BLaER1 (cell line): ENCODE measurements around the gene SLC25A6.

Experiments used
- H3K27ac ChIP-seq: shearing (Covaris generic); formaldehyde crosslinking; 2 replicates; pipeline ENCODE4 v1.8.1; 2022
- H3K27me3 ChIP-seq: shearing (Covaris generic); formaldehyde crosslinking; 2 replicates; pipeline ENCODE4 v1.8.1; 2022
- H3K36me3 ChIP-seq: shearing (Covaris generic); formaldehyde crosslinking; 2 replicates; pipeline ENCODE4 v1.8.1; 2022
- H3K4me1 ChIP-seq: shearing (Covaris generic); formaldehyde crosslinking; 2 replicates; pipeline ENCODE4 v1.8.1; 2022
- H3K4me2 ChIP-seq: shearing (Covaris generic); formaldehyde crosslinking; 2 replicates; pipeline ENCODE4 v1.8.1; 2022
- H3K4me3 ChIP-seq: shearing (Covaris generic); formaldehyde crosslinking; 2 replicates; pipeline ENCODE4 v1.8.1; 2022
- H3K9ac ChIP-seq: shearing (Covaris generic); formaldehyde crosslinking; 2 replicates; pipeline ENCODE4 v1.8.1; 2022
- H3K9me3 ChIP-seq: shearing (Covaris generic); formaldehyde crosslinking; 2 replicates; pipeline ENCODE4 v1.8.1; 2022
- H4K20me1 ChIP-seq: shearing (Covaris generic); formaldehyde crosslinking; 2 replicates; pipeline ENCODE4 v1.8.1; 2022
- Cebpa-rat ChIP-seq: shearing (Covaris generic); IDR thresholded peaks from 2 replicates; pipeline ENCODE4 v1.8.1; 2022

The SLC25A6 gene

DNA sequence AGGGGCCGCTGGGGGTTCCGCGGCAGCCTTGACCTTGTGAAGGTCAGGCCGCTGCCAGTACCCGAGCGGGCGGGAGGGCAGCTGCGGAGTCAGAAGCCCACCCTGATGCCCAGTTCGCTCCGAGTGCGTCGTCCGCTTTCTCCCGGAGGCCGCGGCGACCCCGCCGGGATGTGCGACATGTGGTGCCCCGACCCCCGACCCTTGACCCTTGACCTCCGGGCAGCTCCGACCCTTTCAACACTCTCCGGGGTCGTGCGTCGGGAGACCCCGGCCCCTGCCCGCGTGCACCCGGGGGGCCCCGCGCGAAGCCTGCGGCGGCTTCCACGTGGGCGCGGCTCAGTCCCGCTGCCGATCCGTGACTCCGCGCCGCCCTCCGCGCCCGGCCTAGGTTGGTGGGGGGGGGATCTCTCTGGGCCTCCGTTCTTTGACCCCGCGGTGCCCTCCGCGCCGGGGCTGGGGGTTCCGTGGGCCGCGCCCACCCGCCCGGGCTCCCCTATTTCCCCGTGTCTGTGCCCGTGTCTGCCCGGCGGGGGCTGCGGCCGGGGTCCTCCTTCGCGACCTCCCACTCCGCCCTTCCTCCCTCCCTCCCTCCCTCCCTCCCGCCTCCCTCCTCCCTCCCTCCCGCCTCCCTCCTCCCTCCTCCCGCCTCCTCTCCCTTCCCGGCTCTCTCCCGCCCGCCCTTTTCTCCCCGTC lies 609 bp upstream of the SLC25A6 start:
- Histone ChIP-seq H3K27ac (peak overlapping the region; percentile 99), H3K36me3 (peaks cover 66% of the 10 kb centered on the region), H4K20me1 (peaks cover 53% of the 10 kb centered on the region), H3K4me3 (peak overlapping the region; percentile 91), H3K27me3 (no peaks in the 10 kb centered on the region), H3K9me3 (no peaks in the 10 kb centered on the region), H3K4me1 (peaks cover 62% of the 10 kb centered on the region), H3K4me2 (peak overlapping the region; percentile 79), H3K9ac (peak overlapping the region; percentile 98)
- no peak for TF ChIP-seq Cebpa-rat

DNA sequence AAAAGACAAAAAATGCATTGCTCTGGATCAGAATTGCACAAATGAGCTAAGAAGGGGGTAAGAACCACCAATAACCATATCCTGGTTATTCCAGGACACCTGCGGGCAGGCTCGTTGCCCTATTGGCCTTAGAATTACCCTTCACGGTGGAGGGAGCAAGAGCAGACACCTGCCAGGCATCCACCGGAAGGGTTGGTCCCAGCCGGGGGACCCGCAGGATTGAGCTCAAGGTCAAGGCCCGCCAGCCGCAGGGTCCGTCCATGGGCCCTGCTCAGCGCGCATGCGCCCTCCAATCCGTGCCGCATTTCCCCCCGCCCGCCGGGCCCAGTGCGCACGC lies 575 bp downstream of the SLC25A6 start:
- H3K36me3 ChIP-seq = peaks cover 67% of the 10 kb centered on the region
- peaks cover 61% of the 10 kb centered on the region for H4K20me1 ChIP-seq
- no peaks in the 10 kb centered on the region for H3K27me3 ChIP-seq

DNA sequence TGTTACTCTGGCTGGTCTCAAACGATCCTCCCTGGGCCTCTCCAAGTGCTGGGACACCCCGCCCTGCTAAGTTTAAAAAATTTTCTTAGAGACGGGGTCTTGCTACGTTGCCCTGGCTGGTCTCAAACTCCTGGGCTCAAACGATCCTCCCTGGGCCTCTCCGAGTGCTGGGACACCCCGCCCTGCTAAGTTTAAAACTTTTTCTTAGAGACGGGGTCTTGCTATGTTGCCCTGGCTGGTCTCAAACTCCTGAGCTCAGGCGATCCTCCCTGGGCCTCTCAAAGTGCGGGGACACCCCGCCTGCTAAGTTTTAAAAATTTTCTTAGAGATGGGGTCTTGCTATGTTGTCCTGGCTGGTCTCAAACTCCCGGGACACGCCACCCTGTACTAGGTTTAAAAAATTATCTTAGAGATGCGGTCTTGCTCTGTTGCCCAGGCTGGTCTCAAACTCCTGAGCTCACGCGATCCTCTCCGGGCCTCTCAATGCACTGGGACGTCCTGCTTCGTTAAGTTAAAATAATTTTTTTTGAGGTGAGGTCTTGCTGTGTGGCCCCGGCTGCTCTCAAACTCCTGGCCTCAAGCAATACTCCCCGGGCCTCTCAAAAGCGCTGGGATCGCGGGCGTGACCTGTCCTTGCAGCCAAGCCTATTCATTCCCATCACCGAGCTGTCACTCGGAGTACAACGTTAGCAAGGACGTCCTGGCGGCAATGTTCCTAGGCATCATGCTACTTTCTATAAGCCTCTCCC lies 1.1 kb downstream of the SLC25A6 start:
- peaks cover 67% of the 10 kb centered on the region for H3K36me3 ChIP-seq
- peak overlapping the region; percentile 91 for H3K4me3 ChIP-seq
- peaks cover 61% of the 10 kb centered on the region for H4K20me1 ChIP-seq
- no peaks in the 10 kb centered on the region for H3K9me3 ChIP-seq
- H3K9ac ChIP-seq = peak overlapping the region; percentile 99
- H3K27me3 ChIP-seq = no peaks in the 10 kb centered on the region
- no peak for TF ChIP-seq Cebpa-rat
- H3K4me1 ChIP-seq = peaks cover 51% of the 10 kb centered on the region
- H3K27ac ChIP-seq = peak overlapping the region; percentile 99
- H3K4me2 ChIP-seq = peak overlapping the region; percentile 96

More for the DNA sequence above, 575 bp downstream of the SLC25A6 start:
- Histone ChIP-seq H3K27ac (peak overlapping the region; percentile 99), H3K9me3 (no peaks in the 10 kb centered on the region), H3K4me3 (peak overlapping the region; percentile 91), H3K9ac (peak overlapping the region; percentile 99), H3K4me2 (peak overlapping the region; percentile 96), H3K4me1 (peaks cover 56% of the 10 kb centered on the region)
- TF ChIP-seq Cebpa-rat = no peak

GRCh38 chrX:1389993-1390285 lies 2.0 kb downstream of the SLC25A6 start:
- Histone ChIP-seq H3K9me3 (no peaks in the 10 kb centered on the region), H4K20me1 (peaks cover 69% of the 10 kb centered on the region), H3K4me3 (no peak overlapping the region), H3K9ac (peak overlapping the region; percentile 99; the same call in 1 of the 2 replicates), H3K27ac (no peak overlapping the region), H3K4me1 (peaks cover 42% of the 10 kb centered on the region), H3K27me3 (no peaks in the 10 kb centered on the region), H3K36me3 (peaks cover 67% of the 10 kb centered on the region), H3K4me2 (peak overlapping the region; percentile 96)
- no peak for TF ChIP-seq Cebpa-rat

GRCh38 chrX:1389181-1389992 lies 2.5 kb downstream of the SLC25A6 start:
- Histone ChIP-seq H3K9me3 (no peaks in the 10 kb centered on the region), H3K27ac (no peak overlapping the region), H4K20me1 (peaks cover 75% of the 10 kb centered on the region), H3K4me2 (no peak overlapping the region), H3K4me3 (no peak overlapping the region), H3K36me3 (peaks cover 70% of the 10 kb centered on the region), H3K4me1 (peaks cover 37% of the 10 kb centered on the region), H3K9ac (peak overlapping the region; percentile 99; the same call in 1 of the 2 replicates), H3K27me3 (no peaks in the 10 kb centered on the region)
- no peak for TF ChIP-seq Cebpa-rat

GRCh38 chrX:1388651-1389050 lies 3.3 kb downstream of the SLC25A6 start:
- 0 out of 2 replicates have a peak overlapping the region, but pooled peaks have one; percentile 34 for H3K9ac ChIP-seq
- peaks cover 82% of the 10 kb centered on the region for H4K20me1 ChIP-seq
- H3K36me3 ChIP-seq = peaks cover 77% of the 10 kb centered on the region
- peaks cover 29% of the 10 kb centered on the region for H3K4me1 ChIP-seq
- no peak for TF ChIP-seq Cebpa-rat
- no peak overlapping the region for H3K4me3 ChIP-seq
- no peak overlapping the region for H3K27ac ChIP-seq
- no peaks in the 10 kb centered on the region for H3K27me3 ChIP-seq
- H3K9me3 ChIP-seq = no peaks in the 10 kb centered on the region
- no peak overlapping the region for H3K4me2 ChIP-seq

GRCh38 chrX:1387141-1387776 lies 4.7 kb downstream of the SLC25A6 start:
- no peak overlapping the region for H3K9ac ChIP-seq
- H3K9me3 ChIP-seq = no peaks in the 10 kb centered on the region
- no peak overlapping the region for H3K4me2 ChIP-seq
- H4K20me1 ChIP-seq = peaks cover 96% of the 10 kb centered on the region
- H3K27ac ChIP-seq = no peak overlapping the region
- H3K36me3 ChIP-seq = peaks cover 91% of the 10 kb centered on the region
- H3K4me1 ChIP-seq = peaks cover 23% of the 10 kb centered on the region
- H3K4me3 ChIP-seq = no peak overlapping the region
- no peak for TF ChIP-seq Cebpa-rat
- no peaks in the 10 kb centered on the region for H3K27me3 ChIP-seq

DNA sequence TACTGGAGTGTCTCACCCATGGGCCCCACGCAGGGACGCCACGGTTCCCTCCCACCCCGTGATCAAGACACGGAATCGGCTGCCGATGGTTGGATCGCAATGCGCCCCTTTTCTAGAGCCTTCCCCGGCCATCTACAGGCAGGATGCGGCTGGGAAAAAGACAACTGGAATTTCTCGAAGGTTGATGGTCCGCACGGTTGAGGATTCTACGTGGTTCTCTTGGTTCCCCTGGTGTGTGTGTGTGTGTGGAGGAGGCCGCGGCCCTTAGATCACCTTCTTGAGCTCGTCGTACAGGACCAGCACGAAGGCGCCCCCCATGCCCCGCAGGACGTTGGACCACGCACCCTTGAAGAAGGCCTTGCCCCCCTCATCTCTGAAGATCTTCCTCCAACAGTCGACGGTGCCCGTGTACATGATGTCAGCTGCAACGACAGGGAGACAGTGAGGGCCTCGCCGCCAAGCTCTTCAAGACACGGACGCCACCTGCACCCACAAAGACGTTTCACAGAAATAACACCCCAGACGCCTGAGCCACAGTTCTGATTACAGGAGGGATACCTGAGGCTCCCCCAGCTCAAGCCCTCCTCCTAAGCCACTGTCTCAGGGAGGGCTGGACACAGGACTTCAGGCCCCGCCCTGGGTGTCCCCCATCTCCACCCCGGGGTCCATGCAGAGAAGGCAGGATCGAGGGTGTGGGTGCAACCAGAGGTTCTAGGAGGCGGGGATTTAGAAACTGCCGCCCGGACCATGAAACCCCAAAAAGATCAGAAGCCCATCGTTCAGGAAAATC lies 5.4 kb downstream of the SLC25A6 start:
- TF ChIP-seq Cebpa-rat = no peak
- H3K4me2 ChIP-seq = no peak overlapping the region
- no peak overlapping the region for H3K4me3 ChIP-seq
- no peaks in the 10 kb centered on the region for H3K27me3 ChIP-seq
- H3K4me1 ChIP-seq = peaks cover 23% of the 10 kb centered on the region
- peaks cover 97% of the 10 kb centered on the region for H3K36me3 ChIP-seq
- no peaks in the 10 kb centered on the region for H3K9me3 ChIP-seq
- no peak overlapping the region for H3K27ac ChIP-seq
- peaks cover 99% of the 10 kb centered on the region for H4K20me1 ChIP-seq
- no peak overlapping the region for H3K9ac ChIP-seq
